Coronary artery (tissue), 2 donors: ENCODE results near the gene GOLT1A.

Source experiments
- DNase-seq: peaks from one replicate; pipeline ENCODE4 v3.0.0-alpha.2; 2017; ENCODE audit warnings: low spot score
- H3K27ac ChIP-seq, 2 donors: fragments of 200-600 bp; sonication (generic); one replicate each; pipeline ENCODE4 v1.5.1; 2016 to 2019
- H3K4me3 ChIP-seq: fragments of 200-600 bp; sonication (generic); 2 replicates; pipeline ENCODE4 v1.5.1; 2016; ENCODE audit warnings: mild to moderate bottlenecking, moderate library complexity
- TF ChIP-seq, protein P1 (sequence below): fragments of 200-600 bp; sonication (generic); IDR thresholded peaks from one replicate; pipeline ENCODE4 v1.5.1; 2019; ENCODE audit warnings: antibody characterized with exemption

Gene GOLT1A

DNA sequence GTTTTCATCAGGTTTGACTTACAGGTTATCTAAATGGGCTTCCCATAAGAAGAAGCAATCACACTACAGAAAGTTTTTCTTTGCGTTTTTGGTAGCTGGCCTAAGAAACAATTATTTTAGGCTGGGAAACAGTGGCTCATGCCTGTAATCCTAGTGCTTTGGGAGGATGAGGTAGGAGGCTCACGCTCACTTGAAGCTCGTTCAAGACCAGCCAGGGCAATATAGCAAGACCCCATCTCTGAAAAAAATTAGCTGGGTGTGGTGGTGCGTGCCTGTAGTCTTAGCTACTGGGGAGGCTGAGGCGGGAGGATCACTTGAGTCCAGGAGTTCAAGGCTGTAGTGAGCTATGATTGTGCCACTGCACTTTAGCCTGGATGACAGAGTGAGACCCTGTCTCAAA lies 46.1 kb downstream of the GOLT1A start:
- no peak overlapping the region for H3K4me3 ChIP-seq
- DNase-seq = no peak
- no peak overlapping the region for H3K27ac ChIP-seq
- TF ChIP-seq, protein P1, sequence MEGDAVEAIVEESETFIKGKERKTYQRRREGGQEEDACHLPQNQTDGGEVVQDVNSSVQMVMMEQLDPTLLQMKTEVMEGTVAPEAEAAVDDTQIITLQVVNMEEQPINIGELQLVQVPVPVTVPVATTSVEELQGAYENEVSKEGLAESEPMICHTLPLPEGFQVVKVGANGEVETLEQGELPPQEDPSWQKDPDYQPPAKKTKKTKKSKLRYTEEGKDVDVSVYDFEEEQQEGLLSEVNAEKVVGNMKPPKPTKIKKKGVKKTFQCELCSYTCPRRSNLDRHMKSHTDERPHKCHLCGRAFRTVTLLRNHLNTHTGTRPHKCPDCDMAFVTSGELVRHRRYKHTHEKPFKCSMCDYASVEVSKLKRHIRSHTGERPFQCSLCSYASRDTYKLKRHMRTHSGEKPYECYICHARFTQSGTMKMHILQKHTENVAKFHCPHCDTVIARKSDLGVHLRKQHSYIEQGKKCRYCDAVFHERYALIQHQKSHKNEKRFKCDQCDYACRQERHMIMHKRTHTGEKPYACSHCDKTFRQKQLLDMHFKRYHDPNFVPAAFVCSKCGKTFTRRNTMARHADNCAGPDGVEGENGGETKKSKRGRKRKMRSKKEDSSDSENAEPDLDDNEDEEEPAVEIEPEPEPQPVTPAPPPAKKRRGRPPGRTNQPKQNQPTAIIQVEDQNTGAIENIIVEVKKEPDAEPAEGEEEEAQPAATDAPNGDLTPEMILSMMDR = no peak

DNA sequence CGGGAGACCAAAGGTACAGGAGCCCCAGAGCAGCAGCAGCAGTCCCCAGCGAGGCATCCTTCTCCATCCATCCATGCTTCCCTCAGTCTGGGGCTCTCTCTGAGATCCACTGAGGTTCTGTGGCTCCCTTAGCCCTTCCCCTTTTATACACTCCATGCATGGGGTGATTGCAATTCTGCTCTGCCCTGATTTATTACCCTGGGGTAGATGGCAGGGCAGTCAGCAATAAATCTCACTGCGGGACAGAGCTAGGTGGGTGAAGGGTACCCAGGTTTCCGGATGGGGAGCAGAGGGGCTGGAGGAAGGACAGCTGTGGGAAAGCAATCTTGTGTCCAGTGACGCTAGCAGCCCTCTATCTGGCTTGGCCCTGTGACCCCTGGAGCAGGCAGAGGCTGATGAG lies 47.6 kb downstream of the GOLT1A start, which contains the start of gene REN:
Gene REN, minus strand, starts transcription at position 119 of the 400 bp plus-strand sequence. Its CDS starts 44 bp downstream, at position 75.
- no peak within 1 kb of the TSS for H3K27ac ChIP-seq
- TF ChIP-seq, protein P1 = no peak
- DNase-seq = no peak

DNA sequence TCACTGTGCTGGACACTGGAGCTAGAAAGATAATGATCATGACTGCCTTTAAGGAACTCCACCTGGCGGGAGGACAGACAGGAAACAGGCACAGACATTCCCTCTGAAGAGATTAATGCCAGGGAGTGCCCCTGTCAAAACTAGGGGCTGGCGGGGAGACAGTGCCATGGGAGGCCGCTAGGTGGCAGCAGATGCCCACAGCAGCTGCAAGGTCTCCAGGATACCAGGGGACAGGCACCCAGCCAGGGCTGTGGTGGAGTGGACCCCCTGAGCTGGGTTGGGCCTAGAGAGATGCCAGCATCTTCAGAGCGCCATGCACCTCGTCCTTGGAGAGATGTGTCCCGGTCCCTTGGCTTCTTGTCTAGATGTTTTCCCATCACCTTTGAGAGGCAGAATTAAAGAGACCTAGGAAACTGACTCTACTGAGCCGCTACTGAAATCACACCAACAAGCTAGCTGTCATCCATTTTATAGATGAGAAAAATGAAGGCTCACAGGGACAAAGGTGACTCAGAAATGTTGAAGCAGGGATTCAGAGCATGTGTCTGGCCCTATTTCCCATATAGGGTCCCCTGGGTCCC lies 51.2 kb downstream of the GOLT1A start:
- TF ChIP-seq, protein P1 = peak; percentile 100
- H3K27ac ChIP-seq = no peak overlapping the region
- peak; percentile 82 for DNase-seq

More for the DNA sequence above, 47.6 kb downstream of the GOLT1A start, which contains the start of gene REN:
- no peak within 1 kb of the TSS for H3K4me3 ChIP-seq

DNA sequence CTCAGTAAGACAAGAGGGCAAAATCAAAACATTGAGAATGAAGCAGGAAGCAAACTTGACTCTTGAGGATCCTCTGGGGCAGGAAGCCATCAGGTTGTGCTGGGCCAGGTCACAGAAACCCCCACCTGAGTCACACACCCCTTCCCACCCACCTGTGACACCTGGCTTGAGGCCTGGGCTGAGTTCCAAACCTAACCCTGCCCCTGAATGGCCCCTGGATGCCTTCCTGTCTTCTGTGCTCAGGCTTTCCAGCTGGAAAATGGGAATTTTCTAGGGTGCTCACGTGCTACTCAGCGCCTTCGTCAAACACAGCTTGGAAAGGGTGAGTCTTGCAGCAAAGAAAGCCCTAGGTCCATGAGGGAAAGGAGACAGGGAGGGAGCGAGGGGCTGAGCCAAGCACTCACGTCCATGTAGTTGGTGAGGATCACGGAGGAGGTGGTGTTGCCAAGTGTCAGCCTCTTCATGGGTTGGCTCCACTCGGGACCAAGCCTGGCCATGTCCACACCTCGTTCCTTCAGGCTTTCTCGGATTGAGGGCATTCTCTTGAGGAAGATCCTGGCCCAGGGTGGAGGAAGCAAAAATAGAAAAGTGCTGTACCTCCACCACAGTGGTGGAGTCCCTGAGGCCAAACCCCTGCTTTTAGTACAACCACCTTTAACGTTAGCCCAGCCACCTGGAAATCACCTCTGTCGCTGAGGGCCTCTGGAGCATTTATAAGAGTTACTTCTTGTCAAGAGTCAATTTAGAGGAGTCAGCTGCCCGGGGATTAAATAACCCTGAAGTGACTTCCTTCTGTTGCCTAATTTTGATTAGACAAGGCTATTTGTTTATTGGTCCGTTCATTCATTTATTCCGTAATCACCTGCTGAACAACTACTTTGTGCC lies 51.9 kb downstream of the GOLT1A start:
- no peak for DNase-seq
- TF ChIP-seq, protein P1 = no peak
- no peak overlapping the region for H3K4me3 ChIP-seq
- H3K27ac ChIP-seq = no peak overlapping the region

More for the DNA sequence above, 51.2 kb downstream of the GOLT1A start:
- no peak overlapping the region for H3K4me3 ChIP-seq

DNA sequence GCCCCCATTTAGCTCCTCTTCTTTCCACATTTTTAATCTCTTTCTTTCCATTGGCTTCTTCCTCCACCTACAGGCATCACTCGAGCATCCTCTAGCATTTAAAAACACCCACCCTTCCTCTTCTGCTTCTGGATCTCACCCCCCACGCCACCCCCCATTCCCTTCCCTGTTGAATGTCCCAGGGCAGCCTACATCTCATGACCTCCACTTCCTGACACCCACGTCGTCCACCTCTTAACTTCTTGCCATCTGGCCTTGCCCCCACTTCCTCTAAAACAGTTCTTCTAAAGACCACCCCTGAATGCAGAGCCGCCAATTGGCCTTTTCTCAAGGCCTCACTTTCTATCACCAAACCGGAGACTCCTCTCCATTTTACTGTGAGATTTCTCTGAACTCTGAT lies 55.8 kb downstream of the GOLT1A start:
- H3K27ac ChIP-seq = no peak overlapping the region
- DNase-seq = no peak
- TF ChIP-seq, protein P1 = no peak
- no peak overlapping the region for H3K4me3 ChIP-seq

DNA sequence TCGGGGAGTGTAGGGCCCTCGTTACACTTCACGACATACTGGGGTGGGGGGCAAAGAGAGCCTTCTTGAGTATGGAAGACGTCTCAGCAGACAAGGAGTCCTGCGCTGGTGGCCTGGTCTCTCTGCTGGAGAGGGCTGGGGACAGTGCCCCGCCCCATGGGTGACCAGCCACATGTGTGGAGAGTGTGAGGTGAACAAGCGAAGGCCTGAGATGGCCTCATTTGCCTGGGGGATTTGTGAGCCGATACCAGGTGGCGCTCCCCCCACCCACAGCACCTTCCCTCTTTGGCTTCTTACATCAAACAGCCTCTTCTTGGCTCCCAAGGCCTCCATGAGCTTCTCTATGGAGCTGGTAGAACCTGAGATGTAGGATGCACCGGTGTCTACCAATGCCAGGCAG lies 57.9 kb downstream of the GOLT1A start:
- no peak overlapping the region for H3K4me3 ChIP-seq
- DNase-seq = no peak
- TF ChIP-seq, protein P1 = no peak
- no peak overlapping the region for H3K27ac ChIP-seq
